WTC11 (cell line): Measurements from ENCODE around the gene IFNG. TPM values are rescaled to one million over a fixed set of nuclear protein-coding genes. Genes with fewer than 3 reads are reported as not detected.

Experiments used
- ATAC-seq: fragments of 200-7000 bp; cut with Tn5 transposase; 2 replicates; pipeline ENCODE4 v1.10.0; 2021; ENCODE audit warnings: mild to moderate bottlenecking, moderate library complexity
- CTCF ChIA-PET: fragments of 300-600 bp; sonication (Branson Sonifier 250); formaldehyde crosslinking; loops from one replicate; lab custom pipeline; 2021; ENCODE audit warnings: antibody characterized with exemption; lab: Charles Lee
- POLR2A ChIA-PET: fragments of 350-600 bp; sonication (Branson Sonifier 250); formaldehyde crosslinking; loops from one replicate; lab custom pipeline; 2021; ENCODE audit warnings: antibody characterized with exemption; lab: Charles Lee
- DNase-seq: peaks from one replicate; pipeline ENCODE4 v3.0.0; 2021; ENCODE audit warnings: low spot score
- H3K27ac Mint-ChIP-seq: 2 replicates; pipeline ENCODE4 v1.8.0; 2021; ENCODE audit warnings: mixed read lengths
- H3K27me3 Mint-ChIP-seq: 2 replicates; pipeline ENCODE4 v1.8.0; 2021; ENCODE audit warnings: low read depth, mild to moderate bottlenecking, moderate library complexity, mixed read lengths
- H3K36me3 Mint-ChIP-seq: 2 replicates; pipeline ENCODE4 v1.8.0; 2021; ENCODE audit warnings: mixed read lengths
- H3K4me1 Mint-ChIP-seq: 2 replicates; pipeline ENCODE4 v1.8.0; 2022; ENCODE audit warnings: mixed read lengths
- H3K4me3 Mint-ChIP-seq: 2 replicates; pipeline ENCODE4 v1.8.0; 2021; ENCODE audit warnings: mild to moderate bottlenecking, moderate library complexity, mixed read lengths
- H3K9me3 Mint-ChIP-seq: 2 replicates; pipeline ENCODE4 v1.8.0; 2021; ENCODE audit warnings: mixed read lengths
- GRHL2 ChIP-seq: fragments of 250-450 bp; sonication (Bioruptor Pico); IDR thresholded peaks from 2 replicates; pipeline ENCODE4 v1.8.0; 2022; ENCODE audit warnings: mild to moderate bottlenecking, moderate library complexity; ENCODE audit not compliant: insufficient replicate concordance, severe bottlenecking
- JAZF1 ChIP-seq: fragments of 250-450 bp; sonication (Bioruptor Pico); IDR thresholded peaks from 2 replicates; pipeline ENCODE4 v1.9.0; 2021; ENCODE audit warnings: moderate library complexity, mild to moderate bottlenecking, inconsistent platforms
- MYBL2 ChIP-seq: sonication (generic); formaldehyde crosslinking; IDR thresholded peaks from 2 replicates; pipeline ENCODE4 v1.8.1; 2023; ENCODE audit warnings: mild to moderate bottlenecking, moderate library complexity, missing genetic modification reagents
- OVOL2 ChIP-seq: fragments of 250-450 bp; sonication (Bioruptor Pico); IDR thresholded peaks from 2 replicates; pipeline ENCODE4 v1.9.0; 2021; ENCODE audit warnings: mild to moderate bottlenecking, borderline replicate concordance
- RELA ChIP-seq: sonication (generic); formaldehyde crosslinking; IDR thresholded peaks from 2 replicates; pipeline ENCODE4 v1.8.1; 2022; ENCODE audit warnings: missing genetic modification reagents, mild to moderate bottlenecking, borderline replicate concordance
- SMAD4 ChIP-seq: sonication (generic); formaldehyde crosslinking; IDR thresholded peaks from 2 replicates; pipeline ENCODE4 v1.8.0; 2022; ENCODE audit warnings: mild to moderate bottlenecking, missing genetic modification reagents
- SOX15 ChIP-seq: fragments of 250-450 bp; sonication (Bioruptor Pico); IDR thresholded peaks from 2 replicates; pipeline ENCODE4 v1.9.0; 2021; ENCODE audit warnings: mild to moderate bottlenecking
- ZNF232 ChIP-seq: sonication (generic); formaldehyde crosslinking; IDR thresholded peaks from 2 replicates; pipeline ENCODE4 v1.8.0; 2022; ENCODE audit warnings: mild to moderate bottlenecking, missing genetic modification reagents
- ZNF671 ChIP-seq: fragments of 250-450 bp; sonication (Bioruptor Pico); IDR thresholded peaks from 2 replicates; pipeline ENCODE4 v1.8.0; 2021; ENCODE audit warnings: mild to moderate bottlenecking
- total RNA-seq: library from RNA; stranded (reverse); gene quantifications from 3 replicates; pipeline ENCODE4 v1.2.3, GENCODE V29; 2021
- TF ChIP-seq, protein P1 (sequence below): sonication (generic); formaldehyde crosslinking; IDR thresholded peaks from 2 replicates; pipeline ENCODE4 v1.8.1; 2022; ENCODE audit warnings: missing genetic modification reagents, borderline replicate concordance
- TF ChIP-seq, protein P2 (sequence below): sonication (generic); formaldehyde crosslinking; IDR thresholded peaks from 2 replicates; pipeline ENCODE4 v1.8.0; 2022; ENCODE audit warnings: missing genetic modification reagents
- TF ChIP-seq, protein P3 (sequence below): sonication (generic); formaldehyde crosslinking; IDR thresholded peaks from 2 replicates; pipeline ENCODE4 v1.8.1; 2022; ENCODE audit warnings: mild to moderate bottlenecking, missing genetic modification reagents, moderate library complexity, borderline replicate concordance
- TF ChIP-seq, protein P4 (sequence below): sonication (generic); formaldehyde crosslinking; IDR thresholded peaks from 2 replicates; pipeline ENCODE4 v1.8.1; 2022; ENCODE audit warnings: low read depth, missing genetic modification reagents, borderline replicate concordance
- TF ChIP-seq, protein P5 (sequence below): sonication (generic); formaldehyde crosslinking; IDR thresholded peaks from 2 replicates; pipeline ENCODE4 v1.8.0; 2022; ENCODE audit warnings: mild to moderate bottlenecking, missing genetic modification reagents

The IFNG gene
- total RNA-seq, 1 experiment from 2014 or later: 0.42 TPM

DNA sequence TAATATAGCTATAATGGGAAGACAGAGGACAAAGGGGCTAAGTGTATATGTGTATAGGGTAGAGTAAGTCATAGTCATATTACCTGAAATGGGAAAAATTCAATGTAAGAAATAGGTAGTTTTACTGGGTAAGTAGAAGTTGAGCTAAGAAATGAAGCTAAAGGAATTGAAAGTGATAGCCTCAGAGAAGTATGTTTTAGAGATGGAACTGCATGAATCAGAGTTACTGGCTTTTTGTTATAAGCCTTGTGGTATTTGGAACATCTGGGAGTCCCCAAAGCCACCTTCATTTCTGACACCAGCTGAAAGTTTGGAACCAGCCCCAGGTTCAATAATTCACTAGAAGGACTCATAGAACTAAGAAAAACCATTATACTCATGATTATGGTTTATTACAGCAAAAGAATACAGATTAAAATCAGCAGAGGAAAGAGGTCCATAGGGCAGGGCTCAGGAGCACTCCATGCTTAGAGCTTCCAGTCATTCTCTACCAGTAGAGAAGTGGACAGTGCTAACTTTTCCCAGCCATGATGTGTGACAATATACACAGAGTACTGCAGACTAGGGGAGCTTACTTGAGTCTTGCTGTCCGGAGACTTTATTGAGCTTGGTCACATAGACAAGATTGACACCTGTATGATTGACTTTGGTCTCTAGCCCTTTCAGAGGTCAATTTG, 9.8 kb upstream of the IFNG start (continued):
- TF ChIP-seq, protein P1, sequence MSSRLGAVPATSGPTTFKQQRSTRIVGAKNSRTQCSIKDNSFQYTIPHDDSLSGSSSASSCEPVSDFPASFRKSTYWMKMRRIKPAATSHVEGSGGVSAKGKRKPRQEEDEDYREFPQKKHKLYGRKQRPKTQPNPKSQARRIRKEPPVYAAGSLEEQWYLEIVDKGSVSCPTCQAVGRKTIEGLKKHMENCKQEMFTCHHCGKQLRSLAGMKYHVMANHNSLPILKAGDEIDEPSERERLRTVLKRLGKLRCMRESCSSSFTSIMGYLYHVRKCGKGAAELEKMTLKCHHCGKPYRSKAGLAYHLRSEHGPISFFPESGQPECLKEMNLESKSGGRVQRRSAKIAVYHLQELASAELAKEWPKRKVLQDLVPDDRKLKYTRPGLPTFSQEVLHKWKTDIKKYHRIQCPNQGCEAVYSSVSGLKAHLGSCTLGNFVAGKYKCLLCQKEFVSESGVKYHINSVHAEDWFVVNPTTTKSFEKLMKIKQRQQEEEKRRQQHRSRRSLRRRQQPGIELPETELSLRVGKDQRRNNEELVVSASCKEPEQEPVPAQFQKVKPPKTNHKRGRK (CRISPR knock-in tag): no peak
- no peak for TF ChIP-seq JAZF1

DNA sequence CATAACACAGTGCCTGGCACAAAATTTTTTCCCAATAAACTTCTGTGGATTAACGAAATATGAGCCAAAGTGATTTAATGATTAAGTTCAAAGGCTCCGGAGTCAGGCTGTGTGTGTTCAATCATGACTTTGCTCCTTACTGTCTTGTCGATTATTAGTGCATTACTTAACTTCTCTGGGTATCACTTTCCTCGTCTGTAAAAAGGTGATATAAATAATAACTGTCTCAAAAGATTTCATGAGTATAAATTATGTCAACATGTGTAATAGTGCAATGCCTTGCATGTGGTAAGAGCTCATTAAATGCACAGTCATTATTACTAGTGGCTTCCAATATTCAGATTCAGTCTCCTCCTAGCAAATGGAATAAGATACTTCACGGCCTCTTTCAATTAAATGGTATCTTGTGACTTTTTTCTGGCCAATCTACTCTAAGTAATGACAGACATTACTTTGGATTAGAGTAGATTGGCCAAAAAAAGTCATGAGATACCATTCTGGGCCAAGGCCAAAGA, 6.8 kb upstream of the IFNG start:
- ATAC-seq (no peak), DNase-seq (no peak)
- H3K4me3 Mint-ChIP-seq: no peak overlapping the region
- H3K9me3 Mint-ChIP-seq: no peaks in the 10 kb centered on the region
- ChIA-PET CTCF (no interaction called here), POLR2A (no interaction called here)
- H3K36me3 Mint-ChIP-seq: no peaks in the 10 kb centered on the region
- H3K27me3 Mint-ChIP-seq: no peaks in the 10 kb centered on the region; the same call in 1 of the 2 replicates
- no peak overlapping the region for H3K27ac Mint-ChIP-seq
- H3K4me1 Mint-ChIP-seq: no peaks in the 10 kb centered on the region
- TF ChIP-seq JAZF1: no peak
- TF ChIP-seq, protein P2, sequence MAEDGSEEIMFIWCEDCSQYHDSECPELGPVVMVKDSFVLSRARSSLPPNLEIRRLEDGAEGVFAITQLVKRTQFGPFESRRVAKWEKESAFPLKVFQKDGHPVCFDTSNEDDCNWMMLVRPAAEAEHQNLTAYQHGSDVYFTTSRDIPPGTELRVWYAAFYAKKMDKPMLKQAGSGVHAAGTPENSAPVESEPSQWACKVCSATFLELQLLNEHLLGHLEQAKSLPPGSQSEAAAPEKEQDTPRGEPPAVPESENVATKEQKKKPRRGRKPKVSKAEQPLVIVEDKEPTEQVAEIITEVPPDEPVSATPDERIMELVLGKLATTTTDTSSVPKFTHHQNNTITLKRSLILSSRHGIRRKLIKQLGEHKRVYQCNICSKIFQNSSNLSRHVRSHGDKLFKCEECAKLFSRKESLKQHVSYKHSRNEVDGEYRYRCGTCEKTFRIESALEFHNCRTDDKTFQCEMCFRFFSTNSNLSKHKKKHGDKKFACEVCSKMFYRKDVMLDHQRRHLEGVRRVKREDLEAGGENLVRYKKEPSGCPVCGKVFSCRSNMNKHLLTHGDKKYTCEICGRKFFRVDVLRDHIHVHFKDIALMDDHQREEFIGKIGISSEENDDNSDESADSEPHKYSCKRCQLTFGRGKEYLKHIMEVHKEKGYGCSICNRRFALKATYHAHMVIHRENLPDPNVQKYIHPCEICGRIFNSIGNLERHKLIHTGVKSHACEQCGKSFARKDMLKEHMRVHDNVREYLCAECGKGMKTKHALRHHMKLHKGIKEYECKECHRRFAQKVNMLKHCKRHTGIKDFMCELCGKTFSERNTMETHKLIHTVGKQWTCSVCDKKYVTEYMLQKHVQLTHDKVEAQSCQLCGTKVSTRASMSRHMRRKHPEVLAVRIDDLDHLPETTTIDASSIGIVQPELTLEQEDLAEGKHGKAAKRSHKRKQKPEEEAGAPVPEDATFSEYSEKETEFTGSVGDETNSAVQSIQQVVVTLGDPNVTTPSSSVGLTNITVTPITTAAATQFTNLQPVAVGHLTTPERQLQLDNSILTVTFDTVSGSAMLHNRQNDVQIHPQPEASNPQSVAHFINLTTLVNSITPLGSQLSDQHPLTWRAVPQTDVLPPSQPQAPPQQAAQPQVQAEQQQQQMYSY (CRISPR knock-in tag): no peak
- TF ChIP-seq MYBL2: no peak
- no peak for TF ChIP-seq RELA (CRISPR knock-in tag)

DNA sequence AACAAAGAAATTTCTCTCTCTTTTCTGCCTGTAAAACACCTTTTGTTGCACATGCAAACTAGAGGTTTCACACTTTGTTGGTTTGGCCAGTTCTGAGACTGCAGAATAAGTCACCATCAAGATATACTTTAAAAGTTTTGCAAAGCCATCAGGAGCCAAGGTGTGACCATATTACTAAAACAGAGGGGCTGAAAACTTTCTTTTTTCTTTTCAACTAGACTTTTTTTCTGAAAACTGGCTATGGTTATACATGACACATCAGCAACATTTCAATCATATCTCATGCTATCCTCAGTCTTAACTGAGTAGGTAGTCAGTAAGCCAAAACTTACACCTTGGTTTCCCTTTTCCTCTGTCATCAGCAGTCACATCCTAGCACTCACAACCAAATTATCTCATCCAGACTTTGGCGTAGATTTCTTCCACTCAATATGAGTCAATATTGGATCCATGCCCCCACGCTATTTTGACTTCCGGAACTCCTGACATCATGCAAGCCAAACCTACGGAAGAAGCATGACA, 4.1 kb upstream of the IFNG start:
- ATAC-seq: no peak
- CTCF ChIA-PET: no interaction called here

More for the DNA sequence above, 4.1 kb upstream of the IFNG start:
- no peaks in the 10 kb centered on the region; the same call in 1 of the 2 replicates for H3K27me3 Mint-ChIP-seq
- H3K9me3 Mint-ChIP-seq: no peaks in the 10 kb centered on the region
- TF ChIP-seq, protein P3, sequence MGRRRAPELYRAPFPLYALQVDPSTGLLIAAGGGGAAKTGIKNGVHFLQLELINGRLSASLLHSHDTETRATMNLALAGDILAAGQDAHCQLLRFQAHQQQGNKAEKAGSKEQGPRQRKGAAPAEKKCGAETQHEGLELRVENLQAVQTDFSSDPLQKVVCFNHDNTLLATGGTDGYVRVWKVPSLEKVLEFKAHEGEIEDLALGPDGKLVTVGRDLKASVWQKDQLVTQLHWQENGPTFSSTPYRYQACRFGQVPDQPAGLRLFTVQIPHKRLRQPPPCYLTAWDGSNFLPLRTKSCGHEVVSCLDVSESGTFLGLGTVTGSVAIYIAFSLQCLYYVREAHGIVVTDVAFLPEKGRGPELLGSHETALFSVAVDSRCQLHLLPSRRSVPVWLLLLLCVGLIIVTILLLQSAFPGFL (CRISPR knock-in tag): no peak
- TF ChIP-seq GRHL2 (CRISPR knock-in tag) (no peak), OVOL2 (CRISPR knock-in tag) (no peak), SMAD4 (CRISPR knock-in tag) (no peak), ZNF671 (CRISPR knock-in tag) (no peak), SOX15 (CRISPR knock-in tag) (no peak), ZNF232 (CRISPR knock-in tag) (no peak)
- TF ChIP-seq, protein P4, sequence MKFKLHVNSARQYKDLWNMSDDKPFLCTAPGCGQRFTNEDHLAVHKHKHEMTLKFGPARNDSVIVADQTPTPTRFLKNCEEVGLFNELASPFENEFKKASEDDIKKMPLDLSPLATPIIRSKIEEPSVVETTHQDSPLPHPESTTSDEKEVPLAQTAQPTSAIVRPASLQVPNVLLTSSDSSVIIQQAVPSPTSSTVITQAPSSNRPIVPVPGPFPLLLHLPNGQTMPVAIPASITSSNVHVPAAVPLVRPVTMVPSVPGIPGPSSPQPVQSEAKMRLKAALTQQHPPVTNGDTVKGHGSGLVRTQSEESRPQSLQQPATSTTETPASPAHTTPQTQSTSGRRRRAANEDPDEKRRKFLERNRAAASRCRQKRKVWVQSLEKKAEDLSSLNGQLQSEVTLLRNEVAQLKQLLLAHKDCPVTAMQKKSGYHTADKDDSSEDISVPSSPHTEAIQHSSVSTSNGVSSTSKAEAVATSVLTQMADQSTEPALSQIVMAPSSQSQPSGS (CRISPR knock-in tag): no peak
- TF ChIP-seq, protein P5, sequence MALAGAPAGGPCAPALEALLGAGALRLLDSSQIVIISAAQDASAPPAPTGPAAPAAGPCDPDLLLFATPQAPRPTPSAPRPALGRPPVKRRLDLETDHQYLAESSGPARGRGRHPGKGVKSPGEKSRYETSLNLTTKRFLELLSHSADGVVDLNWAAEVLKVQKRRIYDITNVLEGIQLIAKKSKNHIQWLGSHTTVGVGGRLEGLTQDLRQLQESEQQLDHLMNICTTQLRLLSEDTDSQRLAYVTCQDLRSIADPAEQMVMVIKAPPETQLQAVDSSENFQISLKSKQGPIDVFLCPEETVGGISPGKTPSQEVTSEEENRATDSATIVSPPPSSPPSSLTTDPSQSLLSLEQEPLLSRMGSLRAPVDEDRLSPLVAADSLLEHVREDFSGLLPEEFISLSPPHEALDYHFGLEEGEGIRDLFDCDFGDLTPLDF (CRISPR knock-in tag): no peak
- H3K4me1 Mint-ChIP-seq: no peaks in the 10 kb centered on the region
- H3K36me3 Mint-ChIP-seq: no peaks in the 10 kb centered on the region
- POLR2A ChIA-PET: no interaction called here
- no peak for DNase-seq
- H3K4me3 Mint-ChIP-seq: no peak overlapping the region
- no peak overlapping the region for H3K27ac Mint-ChIP-seq
